ENCODE measurements around the gene CFAP251. TPM values are rescaled to one million over a fixed set of nuclear protein-coding genes. Genes with fewer than 3 reads are reported as not detected.
A peak's percentile ranks its signal among the peaks of the same experiment; 100 is the strongest.

Gene CFAP251
- total RNA-seq, 1 experiment from 2014 or later, result 2.6 TPM

DNA sequence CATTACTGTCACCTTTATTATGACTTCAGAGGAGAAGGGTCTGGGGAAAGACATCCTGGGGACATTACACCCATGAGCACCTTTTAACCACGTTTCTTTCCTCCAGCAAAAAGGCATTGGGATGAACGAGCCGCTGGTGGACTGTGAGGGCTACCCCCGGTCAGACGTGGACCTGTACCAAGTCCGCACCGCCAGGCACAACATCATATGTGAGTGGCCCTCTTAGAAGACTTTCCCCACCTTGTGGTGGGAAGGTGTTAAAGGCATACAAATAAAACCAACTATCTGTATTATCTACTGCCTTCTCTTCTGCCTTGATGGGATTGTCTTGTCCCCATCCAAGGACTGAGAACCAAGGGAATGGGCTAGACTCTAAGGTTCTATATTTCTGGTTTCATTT is 23.8 kb upstream of the CFAP251 start:
- RAD21 ChIA-PET (ENCODE audit: low non-redundant PET in 1 of 2, low total read pairs in 2 of 2, uncharacterized antibody in 2 of 2, unreplicated experiment in 2 of 2), result no interaction called here
- peak; percentile 85 for ATAC-seq

More for the DNA sequence above, 23.8 kb upstream of the CFAP251 start:
- H3K36me3 ChIP-seq (ENCODE audit: control insufficient read depth in 1 of 2, insufficient read depth in 2 of 2, low read length in 2 of 2), result peaks cover 12 to 20% of the 10 kb centered on the region in 2 experiments; a peak in 3 of 4 replicates
- POLR2A ChIA-PET, result no interaction called here
- H3K79me2 ChIP-seq (ENCODE audit: insufficient read depth, low read length), result peaks cover 52% of the 10 kb centered on the region
- no peak overlapping the region for H3K4me2 ChIP-seq (ENCODE audit: low read length)
- DNase-seq (ENCODE audit: low read depth, low spot score), result no peak
- no peak overlapping the region for H3K4me3 ChIP-seq (replicated peaks in 1 of 2; ENCODE audit: low read depth in 1 of 2, low read length in 2 of 2)
- CTCF ChIA-PET, result interaction anchor here (0.8 to 4.3 kb wide), 2 partner anchors 99 to 100 kb away, joined by 3 to 25 read pairs; partner anchors contain the start of gene RHOF
- no peak overlapping the region for H3K27ac ChIP-seq (ENCODE audit: low read depth, low read length)
- H3K9me3 ChIP-seq (ENCODE audit: control insufficient read depth in 1 of 2, insufficient read depth in 1 of 2, low read depth in 1 of 2, low read length in 2 of 2), result no peaks in the 10 kb centered on the region
- TF ChIP-seq, protein P1, sequence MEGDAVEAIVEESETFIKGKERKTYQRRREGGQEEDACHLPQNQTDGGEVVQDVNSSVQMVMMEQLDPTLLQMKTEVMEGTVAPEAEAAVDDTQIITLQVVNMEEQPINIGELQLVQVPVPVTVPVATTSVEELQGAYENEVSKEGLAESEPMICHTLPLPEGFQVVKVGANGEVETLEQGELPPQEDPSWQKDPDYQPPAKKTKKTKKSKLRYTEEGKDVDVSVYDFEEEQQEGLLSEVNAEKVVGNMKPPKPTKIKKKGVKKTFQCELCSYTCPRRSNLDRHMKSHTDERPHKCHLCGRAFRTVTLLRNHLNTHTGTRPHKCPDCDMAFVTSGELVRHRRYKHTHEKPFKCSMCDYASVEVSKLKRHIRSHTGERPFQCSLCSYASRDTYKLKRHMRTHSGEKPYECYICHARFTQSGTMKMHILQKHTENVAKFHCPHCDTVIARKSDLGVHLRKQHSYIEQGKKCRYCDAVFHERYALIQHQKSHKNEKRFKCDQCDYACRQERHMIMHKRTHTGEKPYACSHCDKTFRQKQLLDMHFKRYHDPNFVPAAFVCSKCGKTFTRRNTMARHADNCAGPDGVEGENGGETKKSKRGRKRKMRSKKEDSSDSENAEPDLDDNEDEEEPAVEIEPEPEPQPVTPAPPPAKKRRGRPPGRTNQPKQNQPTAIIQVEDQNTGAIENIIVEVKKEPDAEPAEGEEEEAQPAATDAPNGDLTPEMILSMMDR (IDR thresholded peaks at IDR 0.05 in 2 of 3, conservative IDR thresholded peaks at IDR 0.05 in 1 of 3; ENCODE audit: borderline replicate concordance in 1 of 3, insufficient read depth in 1 of 3, low read depth in 2 of 3, low read length in 2 of 3), result peak; percentile 6 to 38 (median 38); a peak in 4 of 6 replicates
- TF ChIP-seq, protein P2, sequence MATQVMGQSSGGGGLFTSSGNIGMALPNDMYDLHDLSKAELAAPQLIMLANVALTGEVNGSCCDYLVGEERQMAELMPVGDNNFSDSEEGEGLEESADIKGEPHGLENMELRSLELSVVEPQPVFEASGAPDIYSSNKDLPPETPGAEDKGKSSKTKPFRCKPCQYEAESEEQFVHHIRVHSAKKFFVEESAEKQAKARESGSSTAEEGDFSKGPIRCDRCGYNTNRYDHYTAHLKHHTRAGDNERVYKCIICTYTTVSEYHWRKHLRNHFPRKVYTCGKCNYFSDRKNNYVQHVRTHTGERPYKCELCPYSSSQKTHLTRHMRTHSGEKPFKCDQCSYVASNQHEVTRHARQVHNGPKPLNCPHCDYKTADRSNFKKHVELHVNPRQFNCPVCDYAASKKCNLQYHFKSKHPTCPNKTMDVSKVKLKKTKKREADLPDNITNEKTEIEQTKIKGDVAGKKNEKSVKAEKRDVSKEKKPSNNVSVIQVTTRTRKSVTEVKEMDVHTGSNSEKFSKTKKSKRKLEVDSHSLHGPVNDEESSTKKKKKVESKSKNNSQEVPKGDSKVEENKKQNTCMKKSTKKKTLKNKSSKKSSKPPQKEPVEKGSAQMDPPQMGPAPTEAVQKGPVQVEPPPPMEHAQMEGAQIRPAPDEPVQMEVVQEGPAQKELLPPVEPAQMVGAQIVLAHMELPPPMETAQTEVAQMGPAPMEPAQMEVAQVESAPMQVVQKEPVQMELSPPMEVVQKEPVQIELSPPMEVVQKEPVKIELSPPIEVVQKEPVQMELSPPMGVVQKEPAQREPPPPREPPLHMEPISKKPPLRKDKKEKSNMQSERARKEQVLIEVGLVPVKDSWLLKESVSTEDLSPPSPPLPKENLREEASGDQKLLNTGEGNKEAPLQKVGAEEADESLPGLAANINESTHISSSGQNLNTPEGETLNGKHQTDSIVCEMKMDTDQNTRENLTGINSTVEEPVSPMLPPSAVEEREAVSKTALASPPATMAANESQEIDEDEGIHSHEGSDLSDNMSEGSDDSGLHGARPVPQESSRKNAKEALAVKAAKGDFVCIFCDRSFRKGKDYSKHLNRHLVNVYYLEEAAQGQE (IDR thresholded peaks at IDR 0.05; ENCODE audit: low read depth), result no peak
- peak; percentile 44; the same call in 1 of the 2 replicates for TF ChIP-seq RAD21 (IDR thresholded peaks at IDR 0.05; ENCODE audit: low read depth)
- intact Hi-C loops (cut with micrococcal nuclease), result no loop called here
- no peaks in the 10 kb centered on the region for H4K20me1 ChIP-seq (ENCODE audit: insufficient read depth)
- no TSS peak for BruUV-seq (replicated peaks)
- H3K4me1 ChIP-seq (ENCODE audit: control insufficient read depth in 1 of 2, insufficient read depth in 2 of 2, low read length in 2 of 2), result peaks cover 15 to 22% of the 10 kb centered on the region in 2 experiments; a peak in 3 of 4 replicates
- no peak overlapping the region for H3K9ac ChIP-seq (ENCODE audit: low read length)
- H3K27me3 ChIP-seq (ENCODE audit: insufficient read depth, low read length), result no peaks in the 10 kb centered on the region
- no peak overlapping the region for H2AFZ ChIP-seq (ENCODE audit: low read depth, low read length, poor library complexity, severe bottlenecking)
- no peaks in the 10 kb centered on the region for H3K9me2 ChIP-seq (ENCODE audit: insufficient read depth)

Data from HCT116 (cell line).